ENCODE results near the gene GPX6. TPM values are rescaled to one million over a fixed set of nuclear protein-coding genes. Genes with fewer than 3 reads are reported as not detected.

Gene GPX6
- total RNA-seq, 1 experiment from 2014 or later, result not detected

- Histone ChIP-seq H4K20me1 (ENCODE audit: control insufficient read depth, insufficient read depth, insufficient read length) (no peaks in the 10 kb centered on the region), H2BK20ac (ENCODE audit: low read depth, low read length, poor library complexity, severe bottlenecking) (no peak overlapping the region), H4K8ac (replicated peaks; ENCODE audit: insufficient read length, low read depth, low read length) (no peak overlapping the region), H2BK5ac (ENCODE audit: insufficient read length, low read length) (no peak overlapping the region), H2AFZ (ENCODE audit: low read length) (peak overlapping the region; percentile 100), H3K4me1 (ENCODE audit: insufficient read depth, low read length) (no peaks in the 10 kb centered on the region), H3K79me2 (ENCODE audit: insufficient read depth, low read length) (no peaks in the 10 kb centered on the region), H2AK5ac (ENCODE audit: insufficient read length, low read length) (no peak overlapping the region), H3K79me1 (ENCODE audit: insufficient read depth, low read depth, low read length, poor library complexity, severe bottlenecking) (no peaks in the 10 kb centered on the region), H3K9me3 (ENCODE audit: control insufficient read depth, low read depth, low read length) (no peaks in the 10 kb centered on the region), H3K18ac (ENCODE audit: insufficient read length, low read depth, low read length) (no peak overlapping the region), H3K56ac (ENCODE audit: insufficient read length, low read depth, low read length) (no peak overlapping the region), H3K4ac (ENCODE audit: low read depth, low read length) (no peak overlapping the region), H4K5ac (ENCODE audit: insufficient read length, low read depth, low read length) (no peak overlapping the region), H3K27ac (ENCODE audit: insufficient read length, low read depth, low read length) (no peak overlapping the region), H2BK15ac (ENCODE audit: low read depth, low read length) (no peak overlapping the region), H2BK12ac (ENCODE audit: insufficient read length, low read depth, low read length) (no peak overlapping the region), H3K14ac (ENCODE audit: insufficient read depth, low read length) (no peak overlapping the region), H3K27me3 (ENCODE audit: insufficient read depth, low read length) (no peaks in the 10 kb centered on the region), H3K9ac (ENCODE audit: extremely low read depth, insufficient read length, low read length) (peak overlapping the region; percentile 93), H3K23ac (ENCODE audit: insufficient read length, low read depth, low read length) (no peak overlapping the region), H2BK120ac (ENCODE audit: low read depth, low read length, poor library complexity, severe bottlenecking) (no peak overlapping the region), H4K91ac (ENCODE audit: insufficient read length, low read depth, low read length) (no peak overlapping the region), H3T11ph (ENCODE audit: low read length) (no peak overlapping the region), H3K4me2 (ENCODE audit: insufficient read depth, insufficient read length, low read length) (peak overlapping the region; percentile 72), H3K23me2 (ENCODE audit: insufficient read length, low read depth, low read length, poor library complexity, severe bottlenecking) (peaks cover 12% of the 10 kb centered on the region)
- DNase-seq, result peak; percentile 78
- peaks cover 16 to 30% of the 10 kb centered on the region in 2 experiments for H3K4me1 Mint-ChIP-seq
- H3K27ac Mint-ChIP-seq, result peak overlapping the region in 2 of 3 experiments; percentile 96 to 98; a peak in 1 of 7 replicates
- H3K9me3 Mint-ChIP-seq, result no peaks in the 10 kb centered on the region; a peak in 2 of 5 replicates
- peaks cover 11% of the 10 kb centered on the region for H3K27me3 Mint-ChIP-seq (ENCODE audit: low read depth)
- H3K36me3 Mint-ChIP-seq (ENCODE audit: insufficient read depth in 1 of 3, low read depth in 3 of 3), result no peaks in the 10 kb centered on the region; a peak in 1 of 7 replicates
- peak overlapping the region; percentile 92 to 94 for H3K4me3 Mint-ChIP-seq
- TF ChIP-seq, protein P1, sequence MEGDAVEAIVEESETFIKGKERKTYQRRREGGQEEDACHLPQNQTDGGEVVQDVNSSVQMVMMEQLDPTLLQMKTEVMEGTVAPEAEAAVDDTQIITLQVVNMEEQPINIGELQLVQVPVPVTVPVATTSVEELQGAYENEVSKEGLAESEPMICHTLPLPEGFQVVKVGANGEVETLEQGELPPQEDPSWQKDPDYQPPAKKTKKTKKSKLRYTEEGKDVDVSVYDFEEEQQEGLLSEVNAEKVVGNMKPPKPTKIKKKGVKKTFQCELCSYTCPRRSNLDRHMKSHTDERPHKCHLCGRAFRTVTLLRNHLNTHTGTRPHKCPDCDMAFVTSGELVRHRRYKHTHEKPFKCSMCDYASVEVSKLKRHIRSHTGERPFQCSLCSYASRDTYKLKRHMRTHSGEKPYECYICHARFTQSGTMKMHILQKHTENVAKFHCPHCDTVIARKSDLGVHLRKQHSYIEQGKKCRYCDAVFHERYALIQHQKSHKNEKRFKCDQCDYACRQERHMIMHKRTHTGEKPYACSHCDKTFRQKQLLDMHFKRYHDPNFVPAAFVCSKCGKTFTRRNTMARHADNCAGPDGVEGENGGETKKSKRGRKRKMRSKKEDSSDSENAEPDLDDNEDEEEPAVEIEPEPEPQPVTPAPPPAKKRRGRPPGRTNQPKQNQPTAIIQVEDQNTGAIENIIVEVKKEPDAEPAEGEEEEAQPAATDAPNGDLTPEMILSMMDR (conservative IDR thresholded peaks at IDR 0.05), result no peak
- WGBS (ENCODE audit: extremely low coverage, insufficient read length, low lambda C conversion rate), result no CpG with 5 or more reads among the region's 22 CpGs
These were observed 22.0 kb upstream of the GPX6 start for GRCh38 chr6:28537509-28538140.

Measured in H9 (cell line).